HG03457 (cell line): Measurements from ENCODE around the gene COL6A6.

Source experiments
- ATAC-seq: cut with Tn5 transposase; IDR thresholded peaks from one replicate; pipeline ENCODE4 v1.9.1; 2021; ENCODE audit warnings: moderate number of reproducible peaks; ENCODE audit not compliant: unreplicated experiment

COL6A6 gene

GRCh38 chr3:130516645-130517512 lies at the start of gene COL6A6:
TSS of gene COL6A6 (plus strand) at chr3:130517177. CDS start at chr3:130560365, 43,188 bp downstream.
- no peak for ATAC-seq

- no peak for ATAC-seq
Observed at GRCh38 chr3:130468311-130468710, 48.7 kb upstream of the COL6A6 start.

GRCh38 chr3:130470126-130470525 lies 46.9 kb upstream of the COL6A6 start:
- ATAC-seq = no peak

GRCh38 chr3:130473416-130473815 lies 43.6 kb upstream of the COL6A6 start:
- ATAC-seq = no peak

GRCh38 chr3:130480736-130481135 lies 36.2 kb upstream of the COL6A6 start:
- ATAC-seq = no peak

GRCh38 chr3:130488288-130488687 lies 28.7 kb upstream of the COL6A6 start:
- ATAC-seq = no peak

- ATAC-seq = no peak
Observed at GRCh38 chr3:130488769-130489450, 28.1 kb upstream of the COL6A6 start.

- ATAC-seq = no peak
Observed at GRCh38 chr3:130490241-130490640, 26.7 kb upstream of the COL6A6 start.

GRCh38 chr3:130491431-130491830 lies 25.5 kb upstream of the COL6A6 start:
- ATAC-seq = no peak

GRCh38 chr3:130504701-130505100 lies 12.3 kb upstream of the COL6A6 start:
- no peak for ATAC-seq

- ATAC-seq = no peak
Observed at GRCh38 chr3:130506031-130506430, 10.9 kb upstream of the COL6A6 start.

GRCh38 chr3:130507746-130508145 lies 9.2 kb upstream of the COL6A6 start:
- no peak for ATAC-seq

GRCh38 chr3:130509008-130509407 lies 8.0 kb upstream of the COL6A6 start:
- no peak for ATAC-seq

GRCh38 chr3:130514681-130515080 lies 2.3 kb upstream of the COL6A6 start:
- ATAC-seq = no peak

GRCh38 chr3:130515755-130516154 lies 1.2 kb upstream of the COL6A6 start:
- ATAC-seq = no peak

- no peak for ATAC-seq
Observed at GRCh38 chr3:130517602-130518001, 625 bp downstream of the COL6A6 start.

GRCh38 chr3:130519754-130520153 lies 2.8 kb downstream of the COL6A6 start:
- ATAC-seq = no peak

GRCh38 chr3:130522399-130522798 lies 5.4 kb downstream of the COL6A6 start:
- no peak for ATAC-seq

GRCh38 chr3:130527426-130527825 lies 10.4 kb downstream of the COL6A6 start:
- no peak for ATAC-seq

GRCh38 chr3:130528120-130528519 lies 11.1 kb downstream of the COL6A6 start:
- ATAC-seq = no peak

GRCh38 chr3:130529486-130530215 lies 12.7 kb downstream of the COL6A6 start:
- no peak for ATAC-seq

- no peak for ATAC-seq
Observed at GRCh38 chr3:130533247-130533646, 16.3 kb downstream of the COL6A6 start.
